Measurements from ENCODE around the gene AGRP.
"Not testable (repeated sequence)": the region's sequence is repeated elsewhere in the genome, so short reads cannot be mapped to it uniquely, and the experiment has no call there.

AGRP gene, protein sequence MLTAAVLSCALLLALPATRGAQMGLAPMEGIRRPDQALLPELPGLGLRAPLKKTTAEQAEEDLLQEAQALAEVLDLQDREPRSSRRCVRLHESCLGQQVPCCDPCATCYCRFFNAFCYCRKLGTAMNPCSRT
- total RNA-seq = 0.05 to 0.48 (median 0.15) reads per million in 17 experiments

DNA sequence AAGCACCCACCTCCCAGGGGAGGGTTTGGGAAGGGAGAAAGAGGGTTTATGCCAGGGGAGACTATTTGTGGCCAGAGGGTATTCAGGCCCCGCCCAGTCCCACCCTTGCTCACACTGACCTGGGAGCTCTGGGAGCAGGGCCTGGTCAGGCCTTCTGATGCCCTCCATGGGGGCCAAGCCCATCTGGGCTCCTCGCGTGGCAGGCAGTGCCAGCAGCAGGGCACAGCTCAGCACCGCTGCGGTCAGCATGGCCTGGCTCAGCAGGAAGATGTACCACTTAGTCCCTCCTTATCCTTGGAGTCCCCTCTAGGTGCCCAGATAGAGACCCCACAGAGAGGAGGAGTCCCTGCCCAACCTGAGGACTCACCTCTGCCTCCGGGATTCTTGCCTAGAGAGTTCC, at the start of gene AGRP:
AGRP (minus strand) TSS at position 398 of the 400 bp plus-strand sequence; CDS start at position 249, 149 bp downstream.
- DNase-seq = no peak

DNA sequence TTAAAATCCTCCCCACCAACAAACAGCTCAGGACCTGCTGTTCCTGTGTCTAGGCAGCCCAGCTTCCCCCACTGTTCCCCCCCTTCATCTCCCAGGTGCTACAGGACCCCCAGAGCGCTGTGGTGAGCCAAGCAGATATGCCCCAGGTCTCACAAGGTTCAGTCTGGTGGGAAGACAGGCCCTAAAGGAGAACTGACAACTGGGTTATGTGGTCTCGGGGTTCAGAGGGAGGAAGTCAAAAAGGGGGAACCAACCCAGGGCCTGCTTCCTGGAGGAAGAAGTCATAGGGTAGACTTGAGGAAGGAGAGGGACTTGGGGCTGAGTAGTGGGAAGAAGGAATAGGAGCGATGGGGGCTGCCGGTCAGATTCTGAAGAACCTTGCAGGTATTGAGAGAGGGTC, 47.9 kb upstream of the AGRP start:
- DNase-seq = peak; percentile 80 to 93 (median 92)

DNA sequence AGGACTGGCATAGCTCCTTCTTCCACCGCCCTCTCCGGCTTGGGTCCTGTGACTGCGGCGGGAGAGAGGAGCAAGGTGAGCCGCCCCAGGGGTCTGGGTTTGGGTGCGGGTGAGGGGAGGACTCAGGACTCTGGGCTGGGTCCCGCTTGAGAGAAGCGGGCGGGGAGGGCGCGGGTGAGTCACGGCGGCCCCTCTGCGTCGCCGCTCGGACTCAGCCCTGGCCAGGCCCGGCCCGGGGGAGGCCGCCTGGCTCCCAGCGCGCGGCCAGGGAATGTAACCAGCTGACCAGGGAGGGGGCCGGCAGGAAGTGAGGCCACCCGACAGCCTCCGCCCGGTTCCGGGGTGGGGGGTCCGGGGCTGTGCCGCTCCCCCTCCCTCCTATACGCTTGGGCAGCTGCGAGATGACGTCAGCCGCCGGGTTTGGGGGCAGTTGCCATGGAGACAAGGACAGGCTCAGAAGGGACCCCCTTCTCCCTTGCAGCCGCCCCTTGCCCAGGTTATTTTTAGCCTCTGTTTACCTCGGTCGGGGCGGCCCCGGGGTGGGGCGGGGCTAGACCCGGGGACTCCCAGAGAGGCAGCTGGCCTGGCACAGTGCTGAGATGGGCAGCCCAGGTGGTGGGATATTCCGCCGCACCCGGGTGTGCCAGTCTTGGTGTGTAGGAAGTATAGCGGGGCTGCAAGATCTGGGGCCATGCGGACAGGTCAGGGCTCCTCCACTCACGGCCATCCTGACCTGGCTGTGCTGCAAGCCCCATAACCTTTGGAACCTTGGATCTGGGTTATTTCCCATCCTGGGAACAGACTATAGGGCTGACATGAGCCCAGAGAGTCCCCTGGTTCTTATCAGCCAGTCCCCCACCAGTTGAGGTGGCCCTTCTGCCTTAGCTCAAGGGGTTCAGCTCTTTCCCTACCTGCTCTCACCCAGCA, 46.9 kb upstream of the AGRP start:
- peak; percentile 83 to 93 (median 90) for DNase-seq

DNA sequence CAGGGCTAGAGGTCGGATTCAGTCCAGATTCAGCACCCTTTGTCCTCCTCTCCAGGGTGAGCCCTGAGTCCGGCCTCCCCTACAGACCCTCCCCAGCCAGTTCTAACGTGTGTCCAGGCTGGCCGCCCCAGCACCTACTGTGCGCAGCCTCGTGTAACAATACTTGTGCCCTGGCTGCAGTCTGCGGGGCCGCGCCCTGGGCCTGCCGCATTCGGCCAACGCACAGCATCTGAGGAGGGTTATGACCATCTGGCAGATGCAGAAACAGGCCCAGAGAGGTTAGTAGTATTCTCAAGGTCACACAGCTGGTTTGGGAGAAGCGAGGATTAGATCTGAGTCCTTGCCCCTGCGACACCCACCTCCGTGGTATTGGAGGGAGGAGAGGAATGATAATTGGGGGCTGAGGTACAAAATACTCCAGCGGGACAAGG, 46.2 kb upstream of the AGRP start:
- DNase-seq = peak in 1 of 4 experiments; percentile 33

DNA sequence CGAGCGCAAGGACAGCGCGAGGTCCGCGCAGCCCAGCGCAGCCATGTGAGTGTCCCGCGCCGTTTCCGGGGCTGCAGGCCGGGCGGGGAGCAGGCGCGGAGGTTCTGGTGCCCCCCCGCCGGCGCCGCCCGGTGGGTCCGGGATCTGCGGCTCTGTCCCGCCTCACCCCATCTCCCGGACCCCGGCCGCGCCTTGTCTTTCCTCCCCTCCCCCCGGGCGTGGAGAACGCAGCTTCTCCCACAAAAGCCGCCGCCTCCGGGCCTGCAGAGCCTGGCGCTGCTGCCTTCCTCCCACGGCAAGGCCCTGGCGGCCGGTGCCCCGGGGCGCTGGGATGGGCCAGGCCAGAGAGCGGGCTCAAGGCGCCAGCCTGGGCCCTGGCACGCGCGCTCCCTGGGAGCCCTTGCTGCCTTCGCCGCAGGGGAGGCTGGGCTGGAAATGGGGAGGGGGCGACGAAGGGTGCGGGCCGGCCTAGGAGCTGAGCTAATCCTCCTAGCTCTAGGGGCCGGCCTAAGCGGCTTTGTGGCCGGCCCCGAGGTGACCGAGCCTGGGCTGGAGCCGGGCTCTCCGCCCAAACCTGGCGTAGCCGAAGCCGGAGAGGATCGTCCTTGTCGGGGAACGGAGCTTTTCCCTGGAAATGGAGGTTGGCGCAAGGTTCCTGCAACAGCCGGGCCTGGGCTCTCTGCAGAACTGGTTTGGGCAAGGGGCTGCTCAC, 45.7 kb upstream of the AGRP start:
- DNase-seq = peak; percentile 40 to 78 (median 58)

DNA sequence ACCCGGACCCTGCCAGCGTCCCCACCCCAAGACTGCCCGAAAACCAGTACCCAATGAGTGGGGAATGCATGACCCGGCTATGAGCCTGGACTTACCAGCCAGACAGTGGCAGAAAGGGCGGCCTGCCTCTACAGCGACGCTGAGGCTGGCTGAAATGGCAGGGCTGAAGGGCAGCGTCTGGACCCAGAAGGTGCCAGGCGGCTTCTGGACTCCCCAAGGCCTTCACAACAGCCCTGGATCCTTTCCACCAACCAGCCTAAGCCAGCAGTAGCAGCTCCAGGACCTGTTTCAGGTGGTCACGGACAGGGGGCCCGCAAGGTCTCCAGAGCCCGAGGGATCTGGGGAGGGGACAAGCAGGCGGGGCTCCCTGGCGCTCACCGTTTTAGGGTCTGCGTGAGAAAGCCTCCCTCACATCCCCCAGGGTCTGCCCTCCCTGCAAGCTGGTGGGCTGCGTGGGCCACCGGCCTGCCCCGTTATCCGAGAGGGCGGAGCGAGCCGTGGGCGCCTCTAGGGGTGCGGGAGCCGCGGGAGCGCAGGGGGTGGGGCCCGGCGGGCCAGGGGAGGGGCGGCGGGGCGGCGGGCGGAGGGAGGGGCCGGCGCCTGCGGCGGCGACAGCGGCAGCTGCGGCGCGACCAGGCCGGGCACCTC, 45.0 kb upstream of the AGRP start, which contains the start of gene RIPOR1:
RIPOR1 (plus strand) TSS at position 608 of the 648 bp plus-strand sequence. CDS start 9,618 bp downstream, outside the sequence.
- peak; percentile 49 to 89 (median 74) for DNase-seq

DNA sequence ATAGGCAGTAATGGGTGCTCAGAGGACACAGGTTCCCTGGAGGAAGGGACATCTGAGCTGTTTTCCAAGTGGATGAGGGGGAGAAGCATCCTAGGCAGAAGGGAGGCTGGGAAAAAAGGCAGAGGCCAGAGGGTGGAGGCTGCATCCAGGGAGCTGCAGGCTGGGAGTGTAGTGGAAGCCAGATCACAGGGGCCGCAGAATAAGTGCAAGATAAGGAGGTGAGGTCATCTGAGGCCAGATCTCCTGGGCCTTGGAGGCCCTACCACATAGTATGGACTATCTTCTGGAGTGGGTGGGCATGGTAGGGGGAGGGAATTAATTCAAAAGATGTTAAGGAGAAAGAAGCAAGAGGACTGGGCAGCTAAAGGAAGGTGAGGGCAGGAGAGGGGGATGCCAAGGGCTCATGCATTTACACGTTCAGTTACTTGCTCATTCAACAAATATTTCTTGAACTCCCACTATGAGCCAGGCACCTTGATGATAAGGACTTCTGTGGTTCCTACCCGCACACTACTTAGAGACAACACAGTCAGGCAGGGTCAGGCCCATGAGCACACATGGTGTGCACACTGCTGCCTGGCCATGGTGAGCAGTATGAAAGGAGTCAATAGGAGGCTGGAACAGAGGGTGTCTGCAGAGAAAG, 42.9 kb upstream of the AGRP start:
- DNase-seq = no peak

DNA sequence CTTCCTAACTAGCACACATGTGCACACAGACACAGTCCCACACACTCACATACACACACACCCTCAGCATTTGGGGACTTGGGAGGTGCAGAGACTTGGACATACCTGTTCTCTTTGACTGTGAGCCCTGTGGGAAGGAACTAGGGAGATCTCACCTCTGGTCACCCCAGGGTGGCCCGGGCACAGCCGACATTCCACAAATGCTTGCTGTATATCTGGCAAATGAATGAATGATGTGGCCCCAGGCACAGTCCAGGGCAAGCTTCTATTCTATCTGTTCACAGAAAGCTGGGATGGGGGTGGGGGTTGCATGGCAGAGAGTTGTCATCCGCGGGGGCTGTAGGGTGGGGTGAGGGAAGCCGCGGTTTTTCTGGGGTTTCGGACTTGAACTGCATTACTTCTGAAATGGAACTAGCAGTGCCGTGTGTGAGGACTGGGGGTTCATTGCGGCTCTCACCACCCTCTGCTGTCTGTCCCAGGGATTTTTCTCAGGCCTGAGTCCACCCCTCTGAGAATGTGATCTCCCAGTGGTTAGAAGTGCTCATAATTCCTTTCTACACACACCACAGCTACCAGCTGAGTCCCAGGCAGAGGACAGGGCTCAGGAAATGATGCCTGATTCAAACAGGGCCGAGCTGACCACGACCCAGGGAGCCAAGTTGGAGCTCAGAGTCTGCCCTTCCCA, 42.0 kb upstream of the AGRP start:
- peak in 1 of 4 experiments; percentile 33 for DNase-seq

DNA sequence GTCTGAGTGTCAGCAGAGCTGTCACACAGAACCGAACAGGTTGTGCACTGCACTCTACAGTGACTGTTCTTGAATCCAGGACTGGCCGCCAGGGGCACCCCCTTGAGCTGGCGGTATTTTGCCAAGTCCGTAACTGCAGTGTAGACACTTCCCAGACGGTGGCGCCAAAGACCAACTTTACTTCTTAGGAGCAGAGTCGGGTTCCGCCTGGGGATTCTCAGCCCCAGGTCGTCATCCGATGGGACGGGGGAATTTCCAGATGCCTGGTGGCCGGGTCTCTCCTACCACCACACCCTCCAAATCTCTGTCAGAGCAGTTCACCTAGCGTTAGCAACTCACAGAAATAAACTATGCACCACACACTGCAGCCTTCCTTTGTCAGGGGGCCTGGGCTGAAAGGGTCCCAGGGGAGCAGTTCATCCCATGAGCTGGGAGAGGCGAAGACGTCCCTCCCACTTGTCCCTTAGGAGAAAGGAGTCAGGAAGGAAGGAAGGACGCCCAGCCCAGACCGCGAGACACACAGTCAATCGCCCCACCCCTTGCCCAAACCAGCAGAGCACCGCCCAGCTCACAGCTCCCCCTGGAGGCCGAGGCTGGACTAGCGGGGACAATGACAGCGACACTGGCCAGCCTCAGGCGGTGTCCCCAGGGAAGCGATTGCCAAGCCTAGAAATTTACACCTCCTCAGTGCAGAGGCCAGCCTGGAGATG, 37.9 kb upstream of the AGRP start:
- DNase-seq = peak; percentile 98 to 100 (median 99)

DNA sequence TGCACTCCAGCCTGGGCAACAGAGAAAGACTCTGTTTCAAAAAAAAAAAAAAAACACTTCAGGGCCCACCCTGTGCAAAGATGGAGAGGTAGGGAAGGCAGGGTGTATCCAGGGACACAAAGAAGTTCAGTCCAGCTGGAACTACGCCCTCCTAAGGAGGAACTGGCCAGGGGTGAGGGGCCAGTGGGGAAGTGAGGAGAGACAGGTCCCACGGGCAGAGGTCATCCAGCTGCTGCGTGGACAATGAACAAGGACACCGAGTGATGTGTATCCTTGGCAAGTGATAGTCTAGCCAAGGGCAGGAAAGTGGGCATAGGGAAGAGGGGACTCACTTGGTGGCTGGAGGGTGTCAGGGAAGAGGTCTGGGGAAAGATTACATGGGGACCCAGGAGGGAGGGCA, 35.9 kb upstream of the AGRP start:
- peak; percentile 26 to 61 (median 50) for DNase-seq

DNA sequence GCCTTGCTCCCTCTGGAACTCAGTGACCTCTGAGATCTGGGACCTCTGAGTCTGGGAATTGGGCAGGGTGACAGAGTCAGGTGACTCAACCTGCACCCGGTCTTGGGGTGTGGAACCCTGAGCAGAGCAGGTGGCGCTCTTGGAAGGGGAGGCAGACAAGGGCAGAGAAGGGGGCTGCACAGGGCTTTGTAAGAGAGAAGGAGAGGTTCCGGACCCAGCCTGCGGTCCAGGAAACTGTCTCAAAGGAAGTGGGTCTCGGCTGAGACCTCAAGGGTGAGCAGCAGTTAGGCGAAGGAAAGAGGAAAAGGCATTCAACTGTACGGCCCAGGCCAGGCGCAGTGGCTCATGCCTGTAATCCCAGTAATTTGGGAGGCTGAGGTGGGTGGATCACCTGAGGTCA, 35.3 kb upstream of the AGRP start:
- DNase-seq = no peak

DNA sequence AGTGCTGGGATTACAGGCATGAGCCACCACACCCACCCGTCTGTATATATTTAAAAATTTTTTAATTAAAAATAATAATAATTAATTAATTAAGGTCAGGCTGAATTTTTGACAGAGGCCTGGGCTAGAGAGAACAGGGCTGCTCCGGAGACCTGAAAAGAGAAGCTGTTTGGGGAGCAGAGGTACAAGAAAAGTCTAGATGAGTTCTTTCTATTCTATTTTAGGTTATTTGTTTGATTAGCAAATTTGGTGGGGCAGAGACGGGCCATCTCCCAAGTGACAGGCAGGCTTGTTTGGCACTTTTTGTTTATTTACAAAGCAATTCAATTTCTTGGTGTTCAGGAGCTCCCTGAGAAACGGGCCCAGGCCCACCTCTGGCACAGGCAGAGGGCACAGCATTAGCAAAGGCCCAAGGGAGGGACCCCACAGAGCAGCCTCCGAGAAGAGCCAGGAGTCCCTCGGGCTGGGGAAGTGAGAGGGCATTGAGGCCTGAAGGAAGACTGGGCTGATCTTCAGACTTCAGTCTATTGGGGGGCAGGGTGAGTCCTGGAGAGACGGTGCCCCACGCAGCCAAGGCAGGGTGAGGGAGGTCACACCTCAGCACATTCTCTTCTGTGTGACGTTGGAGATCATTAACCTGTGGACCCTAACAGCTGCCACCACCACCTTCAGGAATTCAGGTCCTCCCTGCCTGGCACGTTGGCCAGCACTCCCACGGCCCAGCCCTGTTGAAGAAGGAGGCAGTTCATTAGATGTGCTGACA, 34.5 kb upstream of the AGRP start:
- peak in 1 of 4 experiments; percentile 26 for DNase-seq

DNA sequence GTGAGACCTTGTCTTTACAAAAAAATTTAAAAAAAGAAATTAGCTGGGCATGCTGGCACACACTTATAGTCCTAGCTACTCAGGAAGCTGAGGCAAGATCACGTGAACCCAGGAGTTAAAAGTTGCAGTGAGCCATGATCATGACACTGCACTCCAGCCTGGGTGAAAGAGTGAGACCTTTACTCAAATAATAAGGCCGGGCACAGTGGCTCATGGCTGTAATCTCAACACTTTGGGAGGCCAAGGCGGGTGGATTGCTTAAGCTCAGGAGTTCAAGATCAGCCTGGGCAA, 33.8 kb upstream of the AGRP start:
- DNase-seq = peak; percentile 20 to 49 (median 41)

DNA sequence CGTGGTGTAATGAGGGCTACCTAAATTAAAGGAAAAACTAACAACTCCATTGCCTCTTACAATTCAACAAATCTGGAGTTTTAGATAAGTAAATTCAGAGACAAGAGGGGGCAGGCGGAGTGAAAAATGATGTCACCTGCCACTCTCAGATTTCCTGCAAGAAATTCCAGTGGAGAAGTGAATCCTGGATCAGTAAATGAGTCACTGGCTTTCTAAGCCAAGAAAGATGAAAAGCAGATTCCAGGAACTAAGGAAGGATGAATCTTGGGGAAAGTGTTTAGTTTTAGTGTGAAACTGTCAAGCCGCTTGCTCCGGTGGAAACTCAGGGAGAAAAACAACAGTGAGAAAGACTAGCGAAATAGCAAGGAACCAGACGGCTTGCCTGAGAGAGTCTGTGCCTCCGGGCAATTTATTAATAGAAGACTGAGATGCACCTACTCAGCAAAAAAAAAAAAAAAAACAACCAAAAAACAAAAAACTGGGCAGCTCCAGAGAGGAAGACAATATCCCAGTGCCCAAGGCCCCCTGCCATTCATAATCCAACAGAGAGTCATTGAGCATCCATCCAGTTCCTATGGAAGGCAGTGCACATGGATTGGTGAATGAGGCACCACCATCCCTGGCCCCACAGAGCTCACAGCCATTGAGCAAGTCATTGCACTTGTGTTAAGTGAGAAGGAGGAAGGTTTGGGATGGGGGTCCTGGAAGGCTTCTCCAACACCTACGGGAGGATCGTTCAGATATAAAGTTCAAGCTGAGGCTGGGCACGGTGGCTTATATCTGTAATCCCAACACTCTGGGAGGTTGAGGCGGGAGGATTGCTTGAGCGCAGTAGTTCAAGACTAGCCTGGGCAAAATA, 33.2 kb upstream of the AGRP start:
- DNase-seq = no peak

DNA sequence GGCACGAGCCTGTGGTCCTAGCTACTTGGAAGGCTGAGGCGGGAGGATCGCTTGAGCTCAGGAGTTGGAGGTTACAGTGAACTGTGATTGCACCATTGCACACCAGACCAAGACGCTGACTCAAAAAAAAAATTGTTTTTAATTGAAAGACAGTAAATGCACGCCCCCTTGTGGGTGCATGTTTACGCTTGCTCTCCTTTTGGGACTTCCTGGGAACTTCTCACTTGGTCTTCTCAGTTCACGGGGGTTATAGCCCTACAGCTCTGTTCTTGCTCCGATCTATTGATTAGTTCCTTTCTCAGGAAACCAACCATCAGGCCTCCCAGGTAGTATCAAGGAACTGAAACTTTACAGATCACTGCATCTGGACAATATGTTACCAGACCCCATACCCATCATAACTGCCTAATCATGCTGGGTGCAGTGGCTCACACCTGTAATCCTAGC, 31.1 kb upstream of the AGRP start:
- DNase-seq = peak; percentile 95 to 98 (median 97)

DNA sequence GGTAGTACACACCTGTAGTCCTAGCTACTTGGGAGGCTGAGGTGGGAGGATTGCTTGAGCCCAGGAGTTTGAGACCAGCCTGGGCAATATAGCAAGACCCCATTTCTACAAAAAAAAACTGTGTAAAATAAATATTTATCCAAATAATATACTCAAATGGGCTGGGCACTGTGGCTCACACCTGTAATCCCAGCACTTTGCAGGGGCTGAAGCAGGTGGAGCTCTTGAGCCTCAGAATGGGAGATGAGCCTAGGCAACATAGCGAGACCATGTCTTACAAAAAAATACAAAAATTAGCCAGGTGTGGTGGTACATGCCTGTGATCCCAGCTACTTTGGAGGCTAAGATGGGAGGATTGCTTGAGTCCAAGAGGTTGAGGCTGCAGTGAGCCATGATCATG, 30.5 kb upstream of the AGRP start:
- not testable (repeated sequence) for DNase-seq

DNA sequence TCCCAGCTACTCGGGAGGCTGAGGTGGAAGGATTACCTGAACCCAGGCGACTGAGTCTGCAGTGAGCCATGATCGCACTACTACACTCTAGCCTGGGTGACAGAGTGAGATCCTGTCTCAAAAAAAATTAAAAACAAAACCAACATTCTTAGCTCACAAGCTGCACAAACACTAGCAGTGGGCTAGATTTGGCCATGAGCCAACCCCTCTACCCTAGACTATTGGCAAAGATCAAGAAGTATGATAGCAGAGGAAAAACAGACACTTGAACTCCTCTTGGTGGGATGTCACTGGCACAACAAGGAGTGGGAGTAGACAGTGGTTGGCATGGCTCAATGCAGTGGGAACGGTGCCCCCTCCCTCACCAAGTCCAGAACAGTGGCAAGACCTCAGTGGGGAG, 25.7 kb upstream of the AGRP start:
- peak in 2 of 4 experiments; percentile 30 to 51 for DNase-seq

DNA sequence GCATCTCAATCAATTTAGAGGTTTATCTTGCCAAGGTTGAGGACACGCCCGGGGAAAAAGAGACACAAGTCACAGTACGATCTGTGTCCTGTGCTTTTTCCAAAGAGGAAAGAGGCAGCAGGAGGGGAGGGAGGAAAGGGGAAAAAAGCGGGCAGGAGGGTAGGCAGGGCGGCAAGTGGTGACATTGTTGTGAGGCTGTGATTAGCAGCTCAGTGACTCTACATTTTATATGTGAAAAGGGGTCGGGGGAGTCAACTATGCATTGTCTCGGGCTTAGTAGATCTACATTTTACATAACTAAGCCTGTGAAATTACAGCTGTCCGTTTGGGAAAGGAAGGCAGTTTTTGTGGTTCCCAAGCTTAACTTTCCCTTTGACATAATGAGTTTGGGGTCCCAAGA, 23.1 kb upstream of the AGRP start:
- DNase-seq = no peak
